ENCODE measurements around the gene TMEM82.
A peak's percentile ranks its signal among the peaks of the same experiment; 100 is the strongest.

The TMEM82 gene

GRCh38 chr1:15756143-15757015, 14.1 kb downstream of the TMEM82 start:
- peak; percentile 28 for DNase-seq (ENCODE audit: low spot score)

DNA sequence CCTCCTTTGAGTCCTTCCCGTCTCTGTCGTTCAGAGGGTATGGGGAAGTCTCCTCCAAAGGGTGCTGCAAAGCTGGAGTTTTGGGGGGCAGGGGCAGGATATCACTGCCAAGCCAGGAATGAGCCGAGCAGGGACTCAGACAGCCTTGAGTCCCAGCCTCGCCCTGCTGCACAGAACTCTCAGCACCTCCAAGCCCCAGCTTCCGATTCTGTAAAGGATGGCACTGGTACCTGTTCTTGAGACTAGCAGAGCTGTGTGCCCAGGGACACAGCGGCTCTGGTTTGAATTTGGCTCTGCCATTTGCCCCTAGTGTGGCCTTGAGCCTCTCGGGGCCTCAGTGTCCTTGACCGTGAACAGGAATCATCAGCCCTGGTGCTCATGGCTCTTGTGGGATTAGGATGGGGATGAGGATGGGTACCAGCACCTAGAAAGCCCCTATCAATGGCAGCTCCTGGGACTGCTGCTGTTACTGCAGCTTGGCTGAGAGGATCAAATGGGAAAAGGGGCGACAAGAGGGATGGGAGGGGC, 14.8 kb downstream of the TMEM82 start:
- no peak for DNase-seq (ENCODE audit: low spot score)

DNA sequence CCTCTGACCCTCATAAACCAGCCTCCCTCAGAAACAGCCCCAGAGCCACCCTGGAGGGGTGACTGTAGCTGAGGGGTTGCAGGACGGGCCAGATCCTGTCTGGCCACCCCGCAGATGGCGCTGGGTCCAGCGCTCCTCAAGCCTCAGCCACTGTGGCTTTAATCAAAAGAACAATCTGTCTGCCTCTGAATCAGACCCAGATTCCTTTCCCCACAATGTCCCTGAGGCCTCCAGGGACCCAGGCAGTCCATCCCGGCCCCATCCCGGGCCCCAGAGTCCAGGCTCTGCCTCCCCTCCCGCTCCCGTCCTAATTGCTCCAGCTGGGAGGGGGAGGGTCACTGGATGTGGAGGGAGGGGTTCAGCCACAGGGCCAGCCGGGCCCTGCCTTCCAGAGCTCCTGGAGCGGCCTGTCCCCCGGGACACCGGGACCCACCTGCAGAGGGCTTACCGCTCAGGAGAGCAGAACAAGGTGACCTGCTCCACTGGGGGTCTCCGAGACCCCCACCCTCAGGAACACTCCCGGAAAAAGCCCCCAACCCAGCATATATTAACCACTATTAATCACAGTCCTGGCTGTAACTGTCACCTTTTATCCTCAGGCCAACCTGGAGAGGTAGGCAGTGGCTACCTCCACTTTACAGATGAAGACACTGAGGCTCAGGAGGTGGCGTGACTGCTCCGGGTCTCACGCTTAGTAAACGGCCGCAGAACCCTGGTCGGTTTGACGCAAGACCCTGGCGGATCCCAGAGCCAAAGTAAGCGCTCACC, 15.5 kb downstream of the TMEM82 start:
- no peak for DNase-seq (ENCODE audit: low spot score)

GRCh38 chr1:15758343-15758931, 16.1 kb downstream of the TMEM82 start, which contains the start of gene FBLIM1:
FBLIM1 (plus strand) TSS chr1:15758795; CDS start chr1:15764984, 6,189 bp downstream.
- DNase-seq (ENCODE audit: low spot score), result no peak

- no peak for DNase-seq (ENCODE audit: low spot score)
These were observed 16.8 kb downstream of the TMEM82 start for GRCh38 chr1:15758953-15759661.

- peak; percentile 38 for DNase-seq (ENCODE audit: low spot score)
These were observed 18.4 kb downstream of the TMEM82 start for GRCh38 chr1:15760520-15761211.

DNA sequence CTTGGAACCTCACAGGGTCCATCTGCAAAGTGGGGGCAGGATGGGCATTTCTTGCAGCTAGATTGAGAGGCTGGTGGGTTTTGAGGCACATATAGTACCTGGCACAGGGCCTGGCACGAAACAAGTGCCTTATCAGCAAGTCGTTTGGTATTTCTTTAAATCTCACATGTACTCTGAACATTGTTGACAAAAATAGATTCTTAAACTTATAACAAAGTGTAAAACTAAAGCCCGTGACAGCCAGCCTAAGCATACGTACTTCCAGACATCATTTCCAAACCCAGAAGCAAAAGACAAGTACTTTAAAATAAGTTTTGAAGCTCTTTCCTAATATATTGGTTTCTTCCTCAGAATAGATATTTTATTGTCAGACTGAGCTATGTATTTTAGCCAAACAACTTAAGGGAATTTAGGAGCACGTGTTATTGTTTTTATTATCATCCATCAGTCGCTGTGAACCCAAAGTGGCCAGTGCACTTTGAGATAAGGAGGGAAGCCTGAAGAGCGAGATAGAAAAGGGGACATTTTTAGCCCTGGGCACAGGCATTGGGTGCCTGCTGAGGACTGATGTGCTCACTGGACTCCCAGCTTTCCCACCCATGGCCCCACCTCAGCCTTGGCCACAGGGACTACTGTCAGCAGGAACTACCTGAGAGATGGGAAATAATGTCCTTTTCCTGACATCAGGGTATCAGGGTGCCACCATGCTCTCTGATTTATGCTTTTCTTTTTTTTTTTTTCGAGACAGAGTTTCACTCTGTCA, 19.2 kb downstream of the TMEM82 start:
- no peak for DNase-seq (ENCODE audit: low spot score)

DNA sequence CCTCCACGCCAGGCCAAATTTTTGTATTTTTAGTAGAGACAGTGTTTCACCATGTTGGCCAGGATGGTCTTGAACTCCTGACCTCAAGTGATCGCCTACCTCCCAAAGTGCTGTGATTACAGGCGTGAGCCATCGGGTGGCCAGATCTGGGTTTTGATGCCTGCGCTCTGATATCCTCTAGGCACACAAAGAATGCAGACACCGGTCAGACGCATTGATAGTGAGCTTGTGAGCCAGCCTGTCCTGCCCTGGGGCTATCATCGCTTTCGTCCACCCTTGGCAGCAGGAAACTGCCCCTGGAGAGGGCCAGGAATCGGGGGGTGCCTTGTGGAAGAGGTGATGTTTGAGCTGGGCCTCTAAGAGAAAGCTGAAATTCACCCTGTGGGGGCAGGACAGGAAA, 20.2 kb downstream of the TMEM82 start:
- peak; percentile 34 for DNase-seq (ENCODE audit: low spot score)

- no peak for DNase-seq (ENCODE audit: low spot score)
These were observed 22.0 kb downstream of the TMEM82 start for GRCh38 chr1:15764269-15764764.

GRCh38 chr1:15764890-15765289, 22.6 kb downstream of the TMEM82 start:
- no peak for DNase-seq (ENCODE audit: low spot score)

DNA sequence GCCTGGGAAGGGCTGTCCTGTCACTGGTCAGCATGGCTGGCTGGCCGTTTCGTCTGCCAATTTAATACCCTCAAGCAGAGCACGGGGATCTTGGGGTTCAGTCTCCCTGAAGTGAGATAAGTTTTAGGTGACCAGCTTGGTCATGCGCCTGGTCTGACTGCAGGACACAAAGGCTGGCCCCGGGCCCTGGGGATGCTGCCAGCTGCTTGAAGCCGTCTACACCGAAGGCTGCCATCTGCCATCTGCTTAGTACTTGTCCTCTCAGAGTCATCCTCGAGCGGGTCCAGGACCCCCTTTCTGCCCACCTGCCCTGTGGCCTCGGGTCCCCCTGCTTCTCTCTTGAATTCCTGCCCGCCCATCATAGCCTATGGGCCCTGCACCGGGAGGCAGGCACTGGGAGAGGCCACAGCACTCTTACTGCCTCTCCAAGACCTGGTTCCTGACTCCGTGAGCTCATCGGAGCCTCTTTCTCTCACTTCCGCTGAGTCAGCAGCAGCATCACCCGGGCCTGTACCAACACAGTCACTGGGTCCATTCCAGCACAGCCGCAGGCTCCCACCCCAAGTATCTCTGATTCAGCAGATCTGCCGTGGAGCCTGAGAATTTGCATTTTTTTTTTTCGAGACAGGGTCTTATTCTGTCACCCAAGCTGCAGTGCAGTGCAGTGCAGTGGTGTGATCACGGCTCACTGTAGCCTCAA, 23.3 kb downstream of the TMEM82 start:
- peak; percentile 93 for DNase-seq (ENCODE audit: low spot score)

DNA sequence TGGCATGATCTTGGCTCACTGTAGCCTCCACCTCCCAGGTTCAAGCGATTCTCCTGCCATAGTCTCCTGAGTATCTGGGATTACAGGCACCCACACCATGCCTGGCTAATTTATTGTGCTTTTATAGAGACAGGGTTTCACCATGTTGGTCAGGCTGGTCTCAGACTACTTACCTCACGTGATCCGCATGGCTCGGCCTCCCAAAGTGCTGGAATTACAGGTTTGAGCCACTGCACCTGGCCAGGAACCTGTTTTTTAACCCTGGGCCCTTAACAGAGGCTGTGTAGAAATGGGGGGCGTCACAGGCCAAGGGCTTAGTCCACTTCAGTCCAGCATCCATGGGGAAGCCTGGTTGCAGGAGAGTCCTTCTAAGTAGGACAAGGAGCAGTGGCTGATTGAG, 25.6 kb downstream of the TMEM82 start:
- no peak for DNase-seq (ENCODE audit: low spot score)

- no peak for DNase-seq (ENCODE audit: low spot score)
These were observed 26.1 kb downstream of the TMEM82 start for GRCh38 chr1:15768388-15768787.

DNA sequence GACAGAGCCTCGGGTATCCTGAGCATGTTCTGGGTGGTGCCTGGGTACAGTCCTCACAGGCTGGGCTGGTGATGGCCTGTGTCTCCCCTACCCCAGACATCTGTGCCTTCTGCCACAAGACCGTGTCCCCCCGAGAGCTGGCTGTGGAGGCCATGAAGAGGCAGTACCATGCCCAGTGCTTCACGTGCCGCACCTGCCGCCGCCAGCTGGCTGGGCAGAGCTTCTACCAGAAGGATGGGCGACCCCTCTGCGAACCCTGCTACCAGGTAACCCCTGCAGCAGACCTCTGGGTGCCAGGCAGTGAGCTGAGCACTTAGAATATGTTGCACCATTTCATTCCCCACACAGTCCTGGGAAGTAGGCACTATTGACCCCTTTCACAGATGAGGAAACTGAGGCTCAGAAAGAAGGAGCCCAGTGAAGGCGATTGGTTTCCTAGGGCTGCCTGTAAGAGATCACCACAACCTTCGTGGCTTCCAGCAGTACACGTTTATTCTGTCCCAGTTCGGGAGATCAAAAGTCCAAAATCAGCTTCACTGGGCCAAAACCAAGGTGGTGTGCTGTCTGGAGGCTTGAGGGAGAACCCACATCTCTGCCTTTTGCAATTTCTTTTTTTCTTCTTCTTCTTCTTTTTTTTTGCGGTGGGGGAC, 28.1 kb downstream of the TMEM82 start:
- DNase-seq (ENCODE audit: low spot score), result no peak

DNA sequence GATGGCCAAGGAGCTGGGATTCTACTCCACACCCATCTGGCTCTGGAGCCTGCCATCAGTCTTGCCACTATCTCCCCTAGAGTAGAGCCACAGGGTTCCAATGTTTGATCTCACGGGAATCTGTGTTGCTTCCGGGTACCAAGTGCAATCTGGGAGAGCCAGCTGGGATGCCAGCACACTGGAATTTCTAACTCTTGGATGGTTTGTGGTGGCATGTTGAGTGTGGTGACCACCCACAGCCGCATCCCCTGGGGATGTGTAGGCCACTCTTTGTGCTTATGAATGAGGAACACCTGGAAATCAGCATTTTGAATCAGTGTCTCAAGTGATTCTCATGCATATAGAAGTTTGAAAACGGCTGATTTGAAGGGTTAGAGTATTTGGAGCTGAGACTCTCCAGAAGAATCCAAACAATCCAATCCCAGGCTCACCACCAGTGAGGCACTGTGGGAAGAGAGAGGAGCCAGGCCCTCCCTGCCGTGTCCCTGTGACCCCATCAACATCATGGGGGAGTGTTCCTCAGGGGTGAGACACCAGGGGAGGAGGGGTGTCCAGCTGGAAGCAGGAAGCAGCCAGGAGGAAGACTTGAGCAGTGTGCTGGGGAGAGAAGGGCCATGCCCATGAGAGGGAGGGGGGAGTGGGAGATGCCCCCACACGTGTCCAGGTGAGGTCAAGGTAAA, 29.7 kb downstream of the TMEM82 start:
- DNase-seq (ENCODE audit: low spot score), result no peak

DNA sequence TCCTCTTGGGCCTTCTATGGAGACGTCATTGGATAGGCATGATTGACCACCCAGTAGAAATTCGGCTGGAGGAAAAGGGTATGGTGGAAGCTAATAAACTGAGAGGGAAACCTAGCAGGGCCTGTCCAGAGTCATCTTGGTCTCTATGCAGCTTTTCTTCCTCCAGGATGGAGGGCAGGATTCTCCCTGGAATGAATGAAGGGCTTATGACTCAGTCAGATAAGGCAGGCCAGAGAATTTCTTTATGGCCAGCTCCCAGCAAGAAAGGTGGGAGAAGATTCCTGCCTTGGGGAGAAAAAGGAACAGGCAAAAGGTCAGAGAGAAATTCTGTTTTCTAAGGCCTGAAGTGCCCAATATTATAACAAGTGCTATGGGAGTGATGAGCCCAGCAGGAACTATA, 33.4 kb downstream of the TMEM82 start:
- DNase-seq (ENCODE audit: low spot score), result no peak

DNA sequence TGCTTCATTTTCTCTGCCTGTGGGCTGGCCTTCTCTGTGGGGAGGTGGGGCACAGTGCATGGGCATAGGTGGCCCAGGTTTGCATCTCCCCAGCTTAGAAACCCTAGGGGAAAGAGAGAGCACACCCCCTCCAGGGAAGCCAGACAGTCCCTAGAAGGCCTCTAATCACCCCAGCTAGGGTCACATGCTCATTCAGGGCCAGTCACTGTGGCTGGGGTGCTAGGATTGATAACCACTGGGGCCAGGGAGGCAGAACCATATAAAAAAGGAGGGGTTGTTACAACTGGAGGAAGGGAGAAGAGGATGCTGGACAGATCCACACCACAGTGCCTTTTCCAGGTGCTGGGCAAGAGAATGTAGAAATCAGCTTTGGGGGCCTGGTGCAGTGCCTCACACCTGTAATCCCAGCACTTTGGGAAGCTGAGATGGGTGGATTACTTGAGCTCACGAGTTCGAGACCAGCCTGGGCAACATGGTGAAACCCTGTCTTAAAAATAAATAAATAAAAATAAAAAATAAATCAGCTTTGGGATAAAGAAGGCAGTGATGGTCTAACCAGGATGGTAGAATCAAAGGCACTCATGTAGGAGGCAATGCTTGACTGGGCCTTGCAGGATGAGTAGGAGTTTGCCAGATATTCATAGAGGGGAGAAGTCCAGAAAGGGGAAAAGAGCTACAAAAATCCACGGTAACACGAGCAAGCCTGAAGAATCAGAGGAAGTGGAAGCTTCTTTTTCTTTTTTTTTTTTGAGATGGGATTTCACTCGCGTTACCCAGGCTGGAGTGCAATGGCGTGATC, 35.8 kb downstream of the TMEM82 start:
- DNase-seq (ENCODE audit: low spot score), result no peak

DNA sequence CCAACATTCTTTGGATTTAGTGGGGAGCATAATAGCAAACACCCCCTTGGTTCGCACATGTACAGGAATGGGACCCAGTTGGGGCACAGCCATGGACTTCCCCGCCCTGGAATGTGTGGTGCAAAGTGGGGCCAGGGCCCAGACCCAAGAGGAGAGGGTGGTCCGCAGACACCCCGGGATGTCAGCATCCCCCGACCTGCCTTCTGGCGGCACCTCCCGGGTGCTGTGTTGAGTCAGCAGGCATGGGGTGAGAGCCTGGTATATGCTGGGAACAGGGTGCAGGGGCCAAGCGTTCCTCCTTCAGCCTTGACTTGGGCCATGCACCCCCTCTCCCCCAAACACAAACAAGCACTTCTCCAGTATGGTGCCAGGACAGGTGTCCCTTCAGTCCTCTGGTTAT, 43.4 kb downstream of the TMEM82 start:
- DNase-seq (ENCODE audit: low spot score), result no peak
